Ascending aorta (tissue), 2 donors: ENCODE measurements around the gene LLPH. TPM values are rescaled to one million over a fixed set of nuclear protein-coding genes. Genes with fewer than 3 reads are reported as not detected.
"Not testable (repeated sequence)": the region's sequence is repeated elsewhere in the genome, so short reads cannot be mapped to it uniquely, and the experiment has no call there.

Experiments used
- DNase-seq, 2 donors: peaks; one replicate each; pipeline ENCODE4 v3.0.0-alpha.2; 2019; ENCODE audit warnings: low spot score in 2 of 2
- H3K27ac ChIP-seq, 2 donors: fragments of 200-600 bp; sonication (generic); one replicate each; pipeline ENCODE4 v1.5.1; 2016 to 2017; ENCODE audit warnings: mild to moderate bottlenecking in 1 of 2
- H3K27me3 ChIP-seq: fragments of 200-600 bp; sonication (generic); one replicate; pipeline ENCODE4 v1.5.1; 2017
- H3K36me3 ChIP-seq, 2 donors: fragments of 200-600 bp; sonication (generic); one replicate each; pipeline ENCODE4 v1.5.1; 2016
- H3K4me1 ChIP-seq, 2 donors: fragments of 200-600 bp; sonication (generic); one replicate each; pipeline ENCODE4 v1.5.1; 2016 to 2017; ENCODE audit warnings: mild to moderate bottlenecking in 1 of 2
- H3K4me3 ChIP-seq, 2 donors: fragments of 200-600 bp; sonication (generic); one replicate each; pipeline ENCODE4 v1.5.1; 2016 to 2017; ENCODE audit warnings: mild to moderate bottlenecking in 1 of 2
- H3K9me3 ChIP-seq, 2 donors: fragments of 200-600 bp; sonication (generic); one replicate each; pipeline ENCODE4 v1.5.1; 2016
- intact Hi-C: fragments of 100-400 bp; cut with DNase I; formaldehyde crosslinking; loops from one replicate; pipeline ENCODE4 v1.15.1; 2023
- total RNA-seq: library from RNA; depleted of rRNA; stranded (reverse); fragments of >200 nt; gene quantifications from one replicate; pipeline ENCODE4 v1.1.0, GENCODE V29; 2016
- TF ChIP-seq, protein P1 (sequence below), 3 experiments: fragments of 200-600 bp in 2 of 3; fragments of 450-650 bp in 1 of 3; sonication (generic) in 2 of 3; IDR thresholded peaks; one replicate each; pipeline ENCODE4 v1.5.1; 2016 to 2019; ENCODE audit warnings: antibody characterized with exemption in 3 of 3, mild to moderate bottlenecking in 1 of 3, moderate library complexity in 1 of 3

The LLPH gene
- 0.21 TPM for total RNA-seq

DNA sequence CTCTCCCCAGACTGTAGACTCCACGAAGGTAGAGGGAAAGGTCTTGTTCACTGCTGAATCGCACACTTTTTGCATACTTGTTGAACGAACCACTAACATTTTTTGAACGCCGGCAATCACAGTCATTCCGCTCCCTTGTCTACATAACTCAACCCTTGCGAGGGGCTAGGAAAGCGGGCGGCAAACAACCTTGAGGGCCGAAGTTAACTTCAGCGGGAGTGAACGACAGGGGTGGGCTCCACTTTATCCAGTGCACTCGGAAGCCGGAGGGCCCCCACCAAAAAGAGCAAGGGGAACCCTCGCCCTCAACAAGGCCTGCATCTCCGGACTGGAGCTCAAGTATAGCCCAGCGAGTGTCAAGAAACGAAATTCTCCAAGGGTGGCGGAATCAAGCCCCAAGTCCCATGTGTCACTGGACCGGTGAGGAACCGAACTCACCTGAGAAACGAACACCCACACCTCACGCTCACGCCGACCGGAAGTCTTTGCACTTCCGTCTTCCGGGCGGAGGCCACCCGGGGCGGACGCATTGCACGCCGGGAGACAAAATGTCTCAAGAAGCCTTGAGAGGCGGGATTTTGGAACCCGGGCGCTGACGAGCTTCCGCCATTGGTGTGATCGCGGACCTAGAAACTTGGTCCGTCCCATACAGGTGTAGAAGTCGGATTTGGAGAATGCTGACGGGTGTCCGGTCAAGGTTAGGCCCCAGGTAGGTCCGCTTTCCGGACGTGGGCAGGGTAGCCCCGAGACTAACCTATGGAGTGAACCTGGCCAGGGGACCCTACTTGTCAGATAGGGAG is at the start of gene LLPH:
LLPH (minus strand) TSS at position 484 of the 800 bp plus-strand sequence. CDS start 1,644 bp downstream, outside the sequence.
- TF ChIP-seq, protein P1, sequence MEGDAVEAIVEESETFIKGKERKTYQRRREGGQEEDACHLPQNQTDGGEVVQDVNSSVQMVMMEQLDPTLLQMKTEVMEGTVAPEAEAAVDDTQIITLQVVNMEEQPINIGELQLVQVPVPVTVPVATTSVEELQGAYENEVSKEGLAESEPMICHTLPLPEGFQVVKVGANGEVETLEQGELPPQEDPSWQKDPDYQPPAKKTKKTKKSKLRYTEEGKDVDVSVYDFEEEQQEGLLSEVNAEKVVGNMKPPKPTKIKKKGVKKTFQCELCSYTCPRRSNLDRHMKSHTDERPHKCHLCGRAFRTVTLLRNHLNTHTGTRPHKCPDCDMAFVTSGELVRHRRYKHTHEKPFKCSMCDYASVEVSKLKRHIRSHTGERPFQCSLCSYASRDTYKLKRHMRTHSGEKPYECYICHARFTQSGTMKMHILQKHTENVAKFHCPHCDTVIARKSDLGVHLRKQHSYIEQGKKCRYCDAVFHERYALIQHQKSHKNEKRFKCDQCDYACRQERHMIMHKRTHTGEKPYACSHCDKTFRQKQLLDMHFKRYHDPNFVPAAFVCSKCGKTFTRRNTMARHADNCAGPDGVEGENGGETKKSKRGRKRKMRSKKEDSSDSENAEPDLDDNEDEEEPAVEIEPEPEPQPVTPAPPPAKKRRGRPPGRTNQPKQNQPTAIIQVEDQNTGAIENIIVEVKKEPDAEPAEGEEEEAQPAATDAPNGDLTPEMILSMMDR (IDR thresholded peaks at IDR 0.05) = no peak
- peaks cover 6 to 25% of the 10 kb centered on the region in 2 donors for H3K36me3 ChIP-seq
- peaks cover 0 to 6% of the 10 kb centered on the region in 2 donors for H3K4me1 ChIP-seq
- intact Hi-C loops = loop anchor here (1.0 to 5.0 kb wide), 3 partner anchors 40 to 172 kb away; partner anchors contain the start of genes HELB and IRAK3
- no peaks in the 10 kb centered on the region for H3K27me3 ChIP-seq
- H3K4me3 ChIP-seq = peak within 1 kb of the TSS; percentile 82 to 98
- no peaks in the 10 kb centered on the region for H3K9me3 ChIP-seq
- peak; percentile 53 to 93 for DNase-seq
- H3K27ac ChIP-seq = peak within 1 kb of the TSS; percentile 51 to 74

DNA sequence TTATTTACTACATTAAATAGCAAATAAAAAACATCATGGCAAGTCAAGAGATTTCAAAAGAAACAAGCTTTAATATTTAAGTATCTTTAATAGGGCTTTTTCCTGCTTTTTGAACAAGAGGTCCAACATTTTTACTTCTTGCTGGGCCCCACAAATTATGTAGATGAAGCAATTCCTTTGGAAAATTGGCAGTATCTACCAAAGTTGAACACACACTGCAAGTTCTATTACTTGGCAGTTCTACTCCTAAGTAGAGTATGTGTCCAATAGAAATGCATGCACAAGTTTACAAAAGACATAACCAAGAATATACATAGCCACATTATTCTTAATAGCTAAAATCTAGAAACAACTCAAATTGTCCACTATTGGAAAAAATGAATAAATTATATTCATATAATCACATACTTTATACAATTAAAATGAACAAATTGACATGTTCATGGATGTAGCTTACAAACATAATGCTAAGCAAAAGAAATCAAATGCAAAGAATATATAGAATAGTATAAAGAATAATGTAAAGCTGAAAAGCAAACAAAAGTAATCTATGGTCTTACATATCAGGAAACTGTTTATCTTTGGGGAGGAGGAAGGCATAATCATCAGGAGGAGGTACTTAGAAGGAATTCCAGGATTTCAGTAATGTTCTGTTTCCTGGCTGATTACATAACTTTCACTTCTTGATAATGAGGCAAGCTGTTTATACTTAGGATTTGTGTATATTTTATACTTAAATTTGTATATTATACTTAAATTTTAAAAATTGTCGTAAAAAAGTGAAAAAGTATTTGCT is 45.8 kb upstream of the LLPH start:
- TF ChIP-seq, protein P1 (IDR thresholded peaks at IDR 0.05) = no peak
- no peak overlapping the region for H3K4me3 ChIP-seq
- no peaks in the 10 kb centered on the region for H3K9me3 ChIP-seq
- no peaks in the 10 kb centered on the region for H3K27me3 ChIP-seq
- no peaks in the 10 kb centered on the region for H3K4me1 ChIP-seq
- no peak overlapping the region for H3K27ac ChIP-seq
- DNase-seq = no peak
- no peaks in the 10 kb centered on the region for H3K36me3 ChIP-seq
- intact Hi-C loops = no loop called here

DNA sequence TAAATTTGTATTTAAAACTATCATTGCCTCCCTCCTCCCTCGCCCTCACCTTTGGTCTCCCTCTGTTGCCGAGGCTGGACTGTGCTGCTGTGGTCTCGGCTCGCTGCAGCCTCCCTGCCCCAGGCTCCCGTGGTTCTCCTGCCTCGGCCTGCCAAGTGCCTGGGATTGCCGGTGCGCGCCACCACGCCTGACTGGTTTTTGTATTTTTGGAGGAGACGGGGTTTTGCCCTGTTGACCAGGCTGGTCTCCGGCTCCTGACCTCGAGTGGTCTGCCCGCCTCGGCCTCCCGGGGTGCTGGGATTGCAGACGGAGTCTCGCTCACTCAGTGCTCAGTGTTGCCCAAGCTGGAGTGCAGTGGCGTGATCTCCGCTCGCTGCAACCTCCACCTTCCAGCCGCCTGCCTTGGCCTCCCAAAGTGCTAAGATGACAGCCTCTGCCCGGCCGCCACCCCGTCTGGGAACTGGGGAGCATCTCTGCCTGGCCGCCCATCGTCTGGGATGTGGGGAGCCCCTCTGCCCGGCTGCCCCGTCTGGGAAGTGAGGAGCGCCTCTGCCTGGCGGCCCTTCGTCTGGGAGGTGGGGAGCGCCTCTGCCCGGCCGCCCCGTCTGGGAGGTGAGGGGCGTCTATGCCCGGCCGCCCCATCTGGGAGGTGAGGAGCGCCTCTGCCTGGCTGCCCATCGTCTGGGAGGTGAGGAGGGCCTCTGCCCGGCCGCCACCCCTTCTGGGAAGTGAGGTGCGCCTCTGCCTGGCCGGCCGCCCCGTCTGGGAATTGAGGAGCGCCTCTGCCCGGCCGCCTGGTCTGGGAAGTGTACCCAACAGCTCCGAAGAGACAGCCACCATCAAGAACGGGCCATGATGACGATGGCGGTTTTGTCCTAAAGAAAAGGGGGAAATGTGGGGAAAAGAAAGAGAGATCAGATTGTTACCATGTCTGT is 44.1 kb upstream of the LLPH start:
- DNase-seq, H3K4me3 ChIP-seq, H3K9me3 ChIP-seq, H3K36me3 ChIP-seq, H3K4me1 ChIP-seq, H3K27ac ChIP-seq, intact Hi-C loops, H3K27me3 ChIP-seq: not testable (repeated sequence)

- no peak for DNase-seq
- Histone ChIP-seq H3K36me3 (peaks cover 0 to 5% of the 10 kb centered on the region in 2 donors), H3K4me3 (peak overlapping the region in 1 of 2 donors; percentile 85), H3K27ac (peak overlapping the region; percentile 100), H3K9me3 (peaks cover 0 to 2% of the 10 kb centered on the region in 2 donors), H3K4me1 (peaks cover 0 to 9% of the 10 kb centered on the region in 2 donors), H3K27me3 (no peaks in the 10 kb centered on the region)
- intact Hi-C loops = loop anchor here (1.0 to 2.0 kb wide), 2 partner anchors 18 to 40 kb away; partner anchors contain the start of genes IRAK3 and LLPH
- TF ChIP-seq, protein P1 (IDR thresholded peaks at IDR 0.05) = no peak
Measured at GRCh38 chr12:66170606-66171005, 40.1 kb upstream of the LLPH start.

DNA sequence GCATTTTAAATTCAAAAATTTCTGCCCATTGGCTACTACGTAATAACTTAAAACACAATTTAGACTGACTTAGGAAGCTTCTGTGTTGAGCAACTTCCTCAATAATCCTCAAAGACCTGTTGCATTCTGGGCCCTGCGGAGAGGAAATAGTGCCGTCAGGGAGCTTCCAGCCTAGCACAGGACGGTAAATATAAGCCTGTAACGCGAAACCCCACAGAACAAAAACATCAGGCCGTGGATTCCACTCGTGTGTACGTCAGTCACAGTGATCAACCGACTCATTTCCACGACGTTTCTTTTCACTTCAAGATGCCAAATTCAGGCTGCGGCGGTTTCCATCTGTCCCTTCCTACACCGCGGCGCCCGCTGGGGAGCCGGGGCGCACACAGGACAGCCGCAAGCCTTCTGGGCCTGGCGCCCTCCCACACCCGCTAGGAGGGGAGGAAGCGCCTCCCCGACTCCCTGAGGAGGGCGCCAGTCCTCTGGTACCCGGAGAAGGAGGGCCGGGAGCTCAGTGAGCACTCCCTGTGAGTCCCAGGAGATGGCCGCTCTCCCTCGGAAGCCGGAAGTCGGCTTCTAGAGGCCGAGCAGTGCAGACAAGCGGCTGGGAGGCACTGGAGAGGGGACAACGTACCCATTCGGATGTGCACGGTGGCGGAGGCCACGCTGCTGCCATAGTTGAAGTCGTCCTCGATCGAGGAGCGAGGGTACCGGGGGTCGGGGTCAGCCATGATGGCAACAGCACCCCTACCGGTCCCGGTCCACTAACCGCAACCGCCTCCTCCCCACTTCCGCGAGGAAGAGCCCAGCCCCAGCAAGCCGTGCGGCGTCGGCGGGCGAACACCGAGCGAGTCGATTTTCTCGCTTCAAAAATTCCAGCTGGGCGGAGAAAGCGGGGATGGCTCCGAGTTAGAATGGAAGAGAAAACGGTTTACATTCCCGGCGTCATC is 38.9 kb upstream of the LLPH start, which contains the start of gene TMBIM4:
TMBIM4 (minus strand) TSS at position 776 of the 950 bp plus-strand sequence; CDS start at position 731, 45 bp downstream.
- H3K4me3 ChIP-seq = peak within 1 kb of the TSS; percentile 79 to 85
- TF ChIP-seq, protein P1 (IDR thresholded peaks at IDR 0.05) = peak; percentile 42 to 52 (median 46)
- H3K4me1 ChIP-seq = peaks cover 0 to 9% of the 10 kb centered on the region in 2 donors
- peaks cover 0 to 6% of the 10 kb centered on the region in 2 donors for H3K9me3 ChIP-seq
- no peaks in the 10 kb centered on the region for H3K27me3 ChIP-seq
- H3K36me3 ChIP-seq = peaks cover 0 to 5% of the 10 kb centered on the region in 2 donors
- DNase-seq = peak; percentile 36 to 93
- intact Hi-C loops = loop anchor here (1.0 to 2.0 kb wide), 3 partner anchors 19 to 65 kb away; partner anchors contain the start of genes IRAK3 and LLPH
- H3K27ac ChIP-seq = peak within 1 kb of the TSS; percentile 100
